Neural progenitor cell (in vitro differentiated cells): ENCODE results near the gene AGO3.

ENCODE experiments used
- EZH2 ChIP-seq: fragments of 200-600 bp; sonication (generic); IDR thresholded peaks from 2 replicates; pipeline ENCODE4 v1.6.1; 2017; ENCODE audit warnings: antibody characterized with exemption, mild to moderate bottlenecking, moderate library complexity
- EZH2phosphoT487 ChIP-seq: fragments of 200-600 bp; sonication (generic); IDR thresholded peaks from 2 replicates; pipeline ENCODE4 v1.6.1; 2017; ENCODE audit warnings: antibody characterized with exemption
- TF ChIP-seq, protein P1 (sequence below): fragments of 200-600 bp; sonication (generic); IDR thresholded peaks from 2 replicates; pipeline ENCODE4 v1.5.1; 2017; ENCODE audit warnings: antibody characterized with exemption, mild to moderate bottlenecking

DNA sequence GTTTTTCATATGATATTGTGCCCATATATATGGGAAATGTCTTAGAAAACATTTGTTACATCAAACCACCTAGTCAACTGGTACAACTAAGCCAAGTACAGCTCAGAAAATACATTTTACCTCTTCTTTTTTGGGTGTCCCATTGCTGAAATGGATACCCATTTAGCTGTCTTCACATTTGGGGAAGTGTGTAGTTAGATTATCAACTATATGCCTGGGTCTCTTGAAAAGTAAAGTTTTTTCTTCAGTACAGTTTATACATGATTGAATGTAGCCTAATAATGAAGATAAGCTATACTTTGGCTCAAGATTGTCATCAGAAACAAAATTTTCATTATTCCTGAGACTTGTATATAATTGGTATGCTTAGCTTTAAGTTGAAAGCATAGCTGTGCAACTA, 2.0 kb downstream of the AGO3 start:
- TF ChIP-seq, protein P1, sequence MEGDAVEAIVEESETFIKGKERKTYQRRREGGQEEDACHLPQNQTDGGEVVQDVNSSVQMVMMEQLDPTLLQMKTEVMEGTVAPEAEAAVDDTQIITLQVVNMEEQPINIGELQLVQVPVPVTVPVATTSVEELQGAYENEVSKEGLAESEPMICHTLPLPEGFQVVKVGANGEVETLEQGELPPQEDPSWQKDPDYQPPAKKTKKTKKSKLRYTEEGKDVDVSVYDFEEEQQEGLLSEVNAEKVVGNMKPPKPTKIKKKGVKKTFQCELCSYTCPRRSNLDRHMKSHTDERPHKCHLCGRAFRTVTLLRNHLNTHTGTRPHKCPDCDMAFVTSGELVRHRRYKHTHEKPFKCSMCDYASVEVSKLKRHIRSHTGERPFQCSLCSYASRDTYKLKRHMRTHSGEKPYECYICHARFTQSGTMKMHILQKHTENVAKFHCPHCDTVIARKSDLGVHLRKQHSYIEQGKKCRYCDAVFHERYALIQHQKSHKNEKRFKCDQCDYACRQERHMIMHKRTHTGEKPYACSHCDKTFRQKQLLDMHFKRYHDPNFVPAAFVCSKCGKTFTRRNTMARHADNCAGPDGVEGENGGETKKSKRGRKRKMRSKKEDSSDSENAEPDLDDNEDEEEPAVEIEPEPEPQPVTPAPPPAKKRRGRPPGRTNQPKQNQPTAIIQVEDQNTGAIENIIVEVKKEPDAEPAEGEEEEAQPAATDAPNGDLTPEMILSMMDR, result no peak
- TF ChIP-seq EZH2phosphoT487, result no peak
- TF ChIP-seq EZH2, result no peak
